ACHN (cell line): Measurements from ENCODE around the gene NRCAM.
A peak's percentile ranks its signal among the peaks of the same experiment; 100 is the strongest.

ENCODE experiments used
- DNase-seq: peaks from one replicate; pipeline ENCODE4 v3.0.0-alpha.2; 2015
- in situ Hi-C: cut with HindIII; loops from 2 replicates; pipeline ENCODE4 v1.10.0; 2017; ENCODE audit warnings: low sequenced_read_pairs, low pct_ligation_motif_present, low pct_unique_long_range_greater_than_20kb

The NRCAM gene

GRCh38 chr7:108114117-108114841, 342.0 kb downstream of the NRCAM start:
- in situ Hi-C loops = no loop called here
- peak; percentile 44 for DNase-seq

DNA sequence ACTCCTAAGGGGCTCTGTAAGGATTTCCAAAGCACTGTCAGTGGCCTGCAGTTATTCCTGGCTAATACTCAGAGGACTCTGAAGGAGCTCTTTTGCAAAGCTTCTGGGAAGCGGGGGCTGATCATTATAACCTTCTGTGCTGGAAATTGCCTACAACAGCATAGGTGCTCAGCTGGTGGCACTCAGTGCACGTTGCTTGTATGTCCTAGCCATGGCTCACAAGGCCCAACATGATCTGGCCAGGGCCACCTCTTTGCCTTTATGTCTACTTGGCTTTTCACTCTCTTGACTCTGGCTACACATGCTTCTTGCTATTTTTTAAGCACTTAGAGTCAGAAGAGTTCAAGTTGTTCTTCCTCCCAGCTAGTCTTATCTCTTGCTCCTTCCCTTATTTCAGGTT, 343.6 kb downstream of the NRCAM start:
- in situ Hi-C loops = no loop called here
- DNase-seq = no peak

GRCh38 chr7:108109221-108109908, 346.9 kb downstream of the NRCAM start:
- peak; percentile 51 for DNase-seq
- in situ Hi-C loops = no loop called here

DNA sequence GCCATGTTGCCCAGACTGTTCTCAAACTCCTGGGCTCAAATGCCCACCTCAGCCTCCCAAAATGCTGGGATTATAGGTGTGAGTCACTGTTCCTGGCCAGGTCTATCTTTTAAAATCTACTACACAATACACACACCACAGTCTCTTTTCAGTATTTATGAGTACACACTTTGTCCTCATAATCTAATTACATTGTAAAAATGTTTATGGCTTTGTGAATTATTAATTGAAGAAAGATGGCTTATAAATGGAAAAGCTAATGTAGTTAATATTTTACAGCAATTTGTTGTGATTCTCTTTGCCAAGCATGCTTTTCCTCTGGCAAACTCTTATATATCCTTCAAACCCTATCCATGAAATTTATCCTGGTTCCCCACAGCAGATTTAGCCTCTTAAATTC, 348.1 kb downstream of the NRCAM start:
- no peak for DNase-seq
- in situ Hi-C loops = no loop called here

- in situ Hi-C loops = no loop called here
- DNase-seq = no peak
These were observed 351.9 kb downstream of the NRCAM start for GRCh38 chr7:108104324-108104723.

DNA sequence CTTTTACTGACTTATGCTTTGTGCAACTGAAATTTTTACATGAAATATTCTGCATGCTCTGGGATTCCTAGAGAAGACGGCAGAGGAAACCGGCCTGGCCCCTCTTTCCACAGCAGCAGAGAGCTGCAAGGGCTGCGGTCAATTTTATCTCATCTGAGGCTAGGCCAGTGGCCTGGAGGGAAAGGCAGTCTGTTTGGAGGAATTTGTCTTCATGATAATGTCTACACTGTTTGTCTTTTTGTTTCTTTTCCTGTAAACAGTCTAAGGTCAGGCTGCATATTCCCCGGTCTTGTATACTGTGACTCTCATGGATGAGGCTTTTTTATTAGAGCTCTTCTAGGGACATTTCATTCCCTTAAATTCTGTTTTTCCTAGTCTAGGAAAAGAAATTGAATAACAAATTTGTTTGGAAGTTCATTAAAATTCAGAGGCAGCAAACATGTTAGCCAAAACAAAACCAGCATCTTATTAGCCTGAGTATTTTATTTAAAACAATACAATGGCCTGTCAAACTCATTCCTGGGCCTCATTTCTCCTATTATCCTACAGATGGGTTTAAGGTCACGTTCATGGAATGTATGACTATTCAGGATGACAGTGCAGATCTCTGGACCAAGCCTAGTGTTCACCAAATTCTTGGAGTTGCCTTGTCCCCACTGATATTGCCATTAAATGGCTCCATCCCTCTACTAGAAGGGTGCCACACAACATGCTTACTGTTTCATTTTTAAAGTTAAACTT, 352.5 kb downstream of the NRCAM start:
- in situ Hi-C loops = no loop called here
- no peak for DNase-seq

- DNase-seq = no peak
- in situ Hi-C loops = no loop called here
These were observed 353.4 kb downstream of the NRCAM start for GRCh38 chr7:108102671-108103312.

GRCh38 chr7:108101759-108102158, 354.5 kb downstream of the NRCAM start:
- DNase-seq = no peak
- in situ Hi-C loops = no loop called here

- no peak for DNase-seq
- in situ Hi-C loops = no loop called here
These were observed 356.5 kb downstream of the NRCAM start for GRCh38 chr7:108099713-108100112.

GRCh38 chr7:108097703-108098102, 358.5 kb downstream of the NRCAM start:
- DNase-seq = peak; percentile 68
- in situ Hi-C loops = no loop called here
